C4-2B (cell line): ENCODE data around the gene OPTC.

Experiments used
- ZFX ChIP-seq: fragments of 450-650 bp; IDR thresholded peaks from 2 replicates; pipeline ENCODE4 v1.6.1; 2017
- TF ChIP-seq, protein P1 (sequence below): fragments of 450-650 bp; conservative IDR thresholded peaks from 2 replicates; pipeline ENCODE4 v1.5.1; 2017; ENCODE audit warnings: mild to moderate bottlenecking

DNA sequence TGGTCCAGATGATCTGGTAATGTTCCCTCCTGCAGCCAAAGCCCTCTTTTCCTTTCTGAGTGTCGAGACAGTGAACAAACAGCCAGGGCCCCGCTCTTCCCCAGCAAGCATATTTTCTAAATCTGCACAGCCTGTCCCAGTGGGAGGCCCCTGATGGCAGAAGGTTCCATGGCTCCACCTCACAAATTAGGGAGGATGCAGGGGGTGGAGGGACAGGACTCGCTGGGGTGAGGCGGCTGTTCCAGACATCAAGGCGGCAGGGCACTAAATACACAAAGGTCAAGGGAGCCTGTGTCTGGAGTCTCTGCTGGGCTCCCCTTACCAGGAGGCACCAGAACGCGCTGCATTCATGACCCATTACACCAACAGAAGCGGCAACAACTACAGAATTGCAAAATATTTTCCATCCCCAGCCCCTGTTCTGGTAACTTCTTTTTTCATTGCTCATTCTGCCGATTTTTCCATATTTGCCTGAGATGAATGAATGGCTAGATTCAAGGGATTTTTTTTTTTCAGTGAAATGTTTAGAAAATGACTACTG is 45.4 kb upstream of the OPTC start:
- TF ChIP-seq, protein P1, sequence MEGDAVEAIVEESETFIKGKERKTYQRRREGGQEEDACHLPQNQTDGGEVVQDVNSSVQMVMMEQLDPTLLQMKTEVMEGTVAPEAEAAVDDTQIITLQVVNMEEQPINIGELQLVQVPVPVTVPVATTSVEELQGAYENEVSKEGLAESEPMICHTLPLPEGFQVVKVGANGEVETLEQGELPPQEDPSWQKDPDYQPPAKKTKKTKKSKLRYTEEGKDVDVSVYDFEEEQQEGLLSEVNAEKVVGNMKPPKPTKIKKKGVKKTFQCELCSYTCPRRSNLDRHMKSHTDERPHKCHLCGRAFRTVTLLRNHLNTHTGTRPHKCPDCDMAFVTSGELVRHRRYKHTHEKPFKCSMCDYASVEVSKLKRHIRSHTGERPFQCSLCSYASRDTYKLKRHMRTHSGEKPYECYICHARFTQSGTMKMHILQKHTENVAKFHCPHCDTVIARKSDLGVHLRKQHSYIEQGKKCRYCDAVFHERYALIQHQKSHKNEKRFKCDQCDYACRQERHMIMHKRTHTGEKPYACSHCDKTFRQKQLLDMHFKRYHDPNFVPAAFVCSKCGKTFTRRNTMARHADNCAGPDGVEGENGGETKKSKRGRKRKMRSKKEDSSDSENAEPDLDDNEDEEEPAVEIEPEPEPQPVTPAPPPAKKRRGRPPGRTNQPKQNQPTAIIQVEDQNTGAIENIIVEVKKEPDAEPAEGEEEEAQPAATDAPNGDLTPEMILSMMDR: no peak
- TF ChIP-seq ZFX: no peak
